HG03097 (cell line): ENCODE results near the gene TERT.

ENCODE experiments used
- ATAC-seq: cut with Tn5 transposase; IDR thresholded peaks from one replicate; pipeline ENCODE4 v1.9.1; 2021; ENCODE audit not compliant: unreplicated experiment, low FRiP score

TERT gene

DNA sequence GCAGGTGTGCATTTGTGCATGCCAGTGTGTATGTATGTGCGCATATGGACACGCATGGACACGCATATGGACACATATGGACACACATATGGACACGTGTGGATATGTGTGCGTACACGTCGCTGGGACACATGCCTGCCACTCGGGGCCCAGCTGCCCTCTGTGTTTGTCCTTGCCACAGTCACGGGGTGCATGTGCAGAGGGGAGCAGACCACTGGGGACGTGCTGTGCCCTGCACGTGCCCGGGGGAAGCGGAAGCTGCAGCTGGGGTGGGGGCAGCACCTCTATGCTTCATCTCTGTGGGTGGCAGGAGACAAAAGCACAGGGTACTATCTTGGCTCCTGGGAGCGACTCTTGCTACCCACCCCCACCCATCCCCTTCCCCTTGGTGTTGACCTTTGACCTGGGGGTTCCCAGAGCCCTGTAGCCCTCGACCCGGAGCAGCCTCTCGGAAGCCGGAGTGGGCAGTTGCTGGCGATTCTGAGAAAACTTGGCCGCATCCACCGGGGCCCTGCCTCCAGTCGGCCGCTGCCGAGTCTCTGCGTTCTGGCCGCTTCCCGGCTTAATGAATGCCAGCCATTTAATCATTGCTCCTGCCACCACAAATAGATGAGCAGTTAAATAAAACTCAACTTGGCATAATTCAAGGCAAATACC lies 72.1 kb downstream of the TERT start:
- ATAC-seq = no peak

DNA sequence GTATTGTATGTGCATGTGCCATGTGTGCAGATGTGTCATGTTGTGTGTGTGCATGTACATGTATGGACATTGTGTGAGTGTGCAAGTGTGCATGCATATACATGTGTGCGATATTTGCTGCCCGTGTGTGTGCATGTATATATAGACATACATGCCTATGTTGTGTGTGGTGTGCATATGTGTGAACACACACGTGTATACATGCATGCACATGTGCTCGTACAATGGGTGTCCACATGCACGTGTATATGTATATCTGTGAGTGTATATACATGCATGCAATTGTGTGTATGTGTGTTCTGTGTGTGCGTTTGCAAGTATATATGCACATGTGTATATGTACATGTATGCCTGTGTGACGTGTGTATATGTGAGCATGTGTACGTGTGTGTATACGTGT lies 72.7 kb downstream of the TERT start:
- no peak for ATAC-seq

DNA sequence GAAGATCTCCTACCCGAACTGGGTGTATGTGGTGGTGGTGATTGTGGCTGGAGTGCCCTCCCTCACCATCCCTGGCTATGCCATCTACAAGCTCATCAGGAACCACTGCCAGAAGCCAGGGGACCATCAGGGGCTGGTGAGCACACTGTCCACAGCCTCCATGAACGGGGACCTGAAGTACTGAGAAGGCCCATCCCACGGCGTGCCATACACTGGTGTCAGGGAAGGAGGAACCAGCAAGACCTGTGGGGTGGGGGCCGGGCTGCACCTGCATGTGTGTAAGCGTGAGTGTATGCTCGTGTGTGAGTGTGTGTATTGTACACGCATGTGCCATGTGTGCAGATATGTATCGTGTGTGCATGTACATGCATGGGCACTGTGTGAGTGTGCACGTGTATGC lies 73.1 kb downstream of the TERT start:
- ATAC-seq = no peak

DNA sequence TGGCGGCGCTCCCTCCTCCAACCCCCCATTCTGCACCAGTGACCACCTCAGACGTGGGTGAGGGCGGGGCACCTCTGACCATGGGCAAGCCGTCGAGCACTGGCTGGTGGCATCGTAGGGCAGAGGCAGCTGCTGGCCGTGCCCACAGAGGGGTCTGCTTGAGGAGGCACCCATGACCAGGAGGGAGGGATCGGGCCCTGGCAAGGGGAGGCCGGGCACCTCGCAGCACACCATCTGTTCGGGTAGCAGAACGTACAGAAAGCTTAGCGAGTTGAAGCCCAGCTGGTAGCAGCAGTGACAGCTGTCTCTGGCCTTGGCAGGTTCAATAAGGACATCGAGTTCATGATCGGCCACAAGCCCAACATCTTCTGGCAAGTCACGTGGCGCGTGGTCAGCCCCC lies 74.0 kb downstream of the TERT start:
- no peak for ATAC-seq

DNA sequence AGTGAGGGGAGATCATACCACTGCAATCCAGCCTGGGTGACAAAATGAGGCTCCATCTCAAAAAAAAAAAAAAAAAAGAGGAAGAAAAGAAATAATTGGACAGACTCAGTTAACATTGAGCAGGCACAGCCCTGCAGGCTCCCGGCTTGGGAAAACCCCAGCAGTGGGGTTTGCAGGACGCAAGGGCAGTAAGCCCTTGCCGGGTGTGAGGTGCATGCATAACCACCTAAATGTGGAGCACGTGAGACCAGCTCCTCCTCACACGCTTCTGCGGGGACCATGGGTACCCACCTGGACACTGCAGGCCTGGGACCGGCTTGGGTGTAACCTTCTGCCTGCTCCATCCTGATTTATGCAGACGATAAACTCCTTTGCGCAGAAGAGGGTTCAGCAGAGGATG lies 74.5 kb downstream of the TERT start:
- ATAC-seq = no peak

DNA sequence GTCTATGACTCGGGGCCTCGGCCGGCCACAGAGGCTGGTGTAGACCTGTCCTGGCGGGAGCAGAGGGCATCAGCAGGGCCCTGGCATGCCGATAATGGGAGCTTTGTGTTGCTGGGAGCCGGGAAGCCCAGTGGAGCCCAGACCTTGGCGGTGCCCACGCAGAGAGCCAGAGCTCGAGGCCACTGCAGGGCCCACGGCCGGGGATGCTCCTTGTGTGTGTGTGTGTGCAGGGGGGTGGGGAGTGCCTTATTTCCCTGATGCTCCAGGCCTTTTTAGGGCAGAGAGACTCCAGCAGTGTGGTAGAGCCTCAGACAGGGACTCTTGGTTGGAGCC lies 75.1 kb downstream of the TERT start:
- no peak for ATAC-seq

DNA sequence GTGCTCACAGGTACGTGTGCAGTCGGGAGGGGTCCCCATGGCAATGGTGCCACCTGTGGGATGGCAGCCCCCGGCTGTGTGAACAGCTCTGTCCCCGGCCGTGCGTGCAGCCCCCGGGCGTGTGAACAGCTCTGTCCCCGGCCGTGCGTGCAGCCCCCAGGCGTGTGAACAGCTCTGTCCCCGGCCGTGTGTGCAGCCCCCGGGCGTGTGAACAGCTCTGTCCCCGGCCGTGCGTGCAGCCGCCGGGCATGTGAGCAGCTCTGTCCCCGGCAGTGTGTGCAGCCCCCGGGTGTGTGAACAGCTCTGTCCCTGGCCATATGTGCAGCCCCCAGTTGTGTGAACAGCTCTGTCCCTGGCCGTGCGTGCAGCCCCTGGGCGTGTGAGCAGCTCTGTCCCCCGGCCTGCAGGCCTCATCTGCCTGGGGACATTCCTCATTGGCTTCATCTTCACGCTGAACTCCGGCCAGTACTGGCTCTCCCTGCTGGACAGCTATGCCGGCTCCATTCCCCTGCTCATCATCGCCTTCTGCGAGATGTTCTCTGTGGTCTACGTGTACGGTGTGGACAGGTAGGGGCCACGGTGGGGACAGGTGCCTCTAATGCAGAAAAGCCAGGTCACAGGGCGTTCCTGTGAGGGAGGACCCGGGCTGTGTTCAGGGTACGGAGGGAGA lies 75.6 kb downstream of the TERT start:
- ATAC-seq = no peak

DNA sequence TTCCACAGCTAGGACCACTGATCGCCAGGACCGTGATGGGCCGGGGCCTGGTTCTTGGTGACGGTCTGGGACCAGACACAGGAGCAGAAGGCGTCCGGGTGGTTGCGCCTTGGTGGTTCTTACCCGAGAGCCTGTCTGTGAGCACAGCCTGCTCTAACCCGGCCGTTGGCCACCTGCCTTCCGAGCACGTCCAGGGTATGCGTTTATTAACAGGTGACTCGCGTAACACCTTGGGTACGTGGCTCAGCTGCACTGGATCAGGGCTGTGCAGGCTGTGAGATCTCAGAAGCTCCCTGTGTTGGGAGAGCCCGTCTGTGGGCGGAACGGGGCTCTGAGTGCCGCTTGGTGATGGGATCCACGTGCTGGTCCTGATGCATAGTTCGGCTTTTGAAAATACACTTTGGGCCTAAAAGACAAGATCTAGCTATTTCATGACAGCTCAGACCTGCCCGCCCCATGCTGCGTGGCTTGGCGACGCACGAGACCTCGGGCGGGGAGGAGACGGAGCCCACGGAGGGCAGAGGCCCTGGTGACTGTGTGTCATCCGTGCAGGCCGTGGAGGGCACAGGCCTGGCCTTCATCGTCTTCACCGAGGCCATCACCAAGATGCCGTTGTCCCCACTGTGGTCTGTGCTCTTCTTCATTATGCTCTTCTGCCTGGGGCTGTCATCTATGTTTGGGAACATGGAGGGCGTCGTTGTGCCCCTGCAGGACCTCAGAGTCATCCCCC lies 76.4 kb downstream of the TERT start:
- no peak for ATAC-seq

DNA sequence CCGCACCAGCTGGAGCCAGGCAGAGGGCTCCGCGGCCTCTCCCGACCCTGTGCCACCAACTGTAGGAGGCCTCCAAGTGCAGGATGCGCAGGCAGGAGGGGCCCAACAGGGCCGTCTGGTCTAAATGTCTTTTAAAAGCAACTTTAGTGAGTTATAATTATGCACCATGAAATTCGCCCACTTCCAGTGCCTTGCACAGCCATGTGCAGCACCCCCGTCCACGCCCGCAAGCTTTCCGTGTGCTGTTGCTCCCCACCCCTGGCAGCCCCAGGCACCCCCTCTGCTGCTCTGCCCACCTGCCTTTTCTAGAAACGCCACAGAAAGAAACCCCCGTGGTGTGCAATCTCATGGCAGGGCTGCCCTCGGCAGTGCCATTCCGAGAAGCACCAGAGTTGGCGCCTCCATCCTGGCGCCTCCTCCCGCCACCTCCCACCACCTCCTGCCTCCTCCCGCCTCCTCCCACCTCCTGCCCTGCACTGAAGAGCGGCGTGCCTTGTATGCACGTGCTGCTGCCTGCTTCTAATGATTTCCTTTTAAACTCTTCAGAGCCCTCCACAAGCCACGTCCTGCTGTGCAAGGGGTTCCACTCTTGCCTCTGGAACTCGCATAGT lies 77.2 kb downstream of the TERT start:
- no peak for ATAC-seq

DNA sequence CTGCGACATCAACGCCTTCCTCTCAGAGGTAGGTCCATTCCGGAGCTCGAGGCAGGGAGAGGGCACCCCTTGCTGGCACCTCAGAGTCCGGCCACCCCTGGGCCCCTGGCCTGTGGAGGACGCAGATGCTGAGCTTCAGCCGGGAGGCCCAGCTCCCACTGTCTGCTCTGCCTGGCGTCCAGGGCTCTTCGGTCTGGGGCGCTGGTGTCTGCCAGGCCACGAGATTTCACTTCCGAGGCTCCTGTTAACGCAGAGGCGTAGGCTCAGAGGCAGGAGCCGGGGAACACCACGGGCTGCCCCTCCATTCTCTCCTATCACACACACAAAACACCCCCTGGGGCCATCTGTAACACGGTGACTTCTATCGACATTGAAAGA lies 78.0 kb downstream of the TERT start:
- ATAC-seq = no peak

DNA sequence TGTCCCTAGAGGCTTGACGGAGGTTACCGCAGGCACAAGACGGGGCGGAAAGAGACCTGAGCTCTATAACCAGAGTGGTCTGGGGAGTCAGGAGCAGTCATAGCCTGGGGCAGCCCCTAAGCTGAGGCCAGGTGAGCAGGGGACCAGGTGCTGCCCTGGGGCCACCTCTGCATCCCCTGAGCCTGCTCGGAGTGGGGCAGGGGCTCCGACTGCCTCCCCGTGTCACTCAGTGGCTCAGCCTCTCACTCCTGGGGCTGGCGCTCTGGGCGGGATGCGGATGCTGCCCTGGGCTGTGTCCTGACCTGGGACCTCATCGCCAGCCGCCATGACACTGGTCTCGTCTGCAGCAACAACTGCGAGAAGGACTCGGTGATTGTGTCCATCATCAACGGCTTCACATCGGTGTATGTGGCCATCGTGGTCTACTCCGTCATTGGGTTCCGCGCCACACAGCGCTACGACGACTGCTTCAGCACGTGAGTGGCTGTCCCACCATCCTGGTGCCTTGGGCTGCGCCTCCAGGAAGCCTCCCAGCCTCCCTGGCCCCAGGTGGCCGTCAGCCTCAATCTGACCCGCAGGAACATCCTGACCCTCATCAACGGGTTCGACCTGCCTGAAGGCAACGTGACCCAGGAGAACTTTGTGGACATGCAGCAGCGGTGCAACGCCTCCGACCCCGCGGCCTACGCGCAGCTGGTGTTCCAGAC lies 78.5 kb downstream of the TERT start:
- ATAC-seq = no peak

DNA sequence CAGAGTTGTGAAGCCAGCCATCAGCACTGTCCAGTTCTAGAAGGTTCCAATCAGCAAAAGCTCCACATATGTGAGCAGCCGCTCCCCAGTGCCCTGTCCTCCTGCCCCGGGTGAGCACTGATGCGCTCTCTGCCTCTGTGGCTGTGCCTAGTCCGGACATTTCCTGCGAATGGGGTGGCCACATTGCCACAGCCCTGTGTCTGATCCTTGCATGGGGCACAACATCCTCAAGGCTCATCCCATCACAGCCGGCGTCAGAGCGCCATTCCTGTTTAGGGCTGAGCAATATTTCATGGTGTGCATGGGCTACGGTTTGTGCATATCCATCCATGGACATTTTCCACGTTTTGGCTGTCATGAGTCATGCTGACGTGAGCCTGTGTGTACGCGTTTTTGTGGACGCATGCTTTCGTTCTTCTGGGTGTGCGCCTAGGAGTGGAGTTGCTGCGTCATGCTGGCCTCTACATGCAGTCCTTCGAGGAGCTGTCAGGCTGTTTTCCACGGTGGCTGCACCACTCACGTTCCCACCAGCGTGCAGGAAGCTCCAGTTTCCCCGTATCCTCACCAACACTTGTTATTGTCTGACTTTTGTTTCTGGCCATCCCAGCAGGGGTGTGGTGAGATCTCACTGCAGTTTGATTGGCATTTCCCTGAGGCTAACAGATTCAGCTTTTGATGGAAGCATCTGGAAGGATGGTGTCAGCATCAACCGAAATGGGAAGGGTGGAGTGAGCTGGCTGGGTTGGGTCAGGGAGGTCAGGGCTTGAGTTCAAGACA lies 79.4 kb downstream of the TERT start:
- no peak for ATAC-seq

DNA sequence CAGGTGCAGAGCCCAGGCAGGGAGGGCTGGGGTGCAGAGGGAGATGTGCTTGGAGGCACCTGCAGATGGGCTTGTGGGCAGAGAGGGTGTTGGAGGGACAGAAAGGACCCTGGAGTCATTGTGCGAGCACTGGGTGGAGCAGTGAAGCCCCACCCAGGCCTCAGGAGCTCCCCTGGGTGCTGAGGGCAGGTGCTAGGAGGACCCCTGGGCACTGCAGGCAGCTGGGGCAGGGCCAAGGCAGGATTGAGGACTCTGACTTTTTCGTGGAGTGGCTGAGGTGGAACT lies 80.0 kb downstream of the TERT start:
- no peak for ATAC-seq

DNA sequence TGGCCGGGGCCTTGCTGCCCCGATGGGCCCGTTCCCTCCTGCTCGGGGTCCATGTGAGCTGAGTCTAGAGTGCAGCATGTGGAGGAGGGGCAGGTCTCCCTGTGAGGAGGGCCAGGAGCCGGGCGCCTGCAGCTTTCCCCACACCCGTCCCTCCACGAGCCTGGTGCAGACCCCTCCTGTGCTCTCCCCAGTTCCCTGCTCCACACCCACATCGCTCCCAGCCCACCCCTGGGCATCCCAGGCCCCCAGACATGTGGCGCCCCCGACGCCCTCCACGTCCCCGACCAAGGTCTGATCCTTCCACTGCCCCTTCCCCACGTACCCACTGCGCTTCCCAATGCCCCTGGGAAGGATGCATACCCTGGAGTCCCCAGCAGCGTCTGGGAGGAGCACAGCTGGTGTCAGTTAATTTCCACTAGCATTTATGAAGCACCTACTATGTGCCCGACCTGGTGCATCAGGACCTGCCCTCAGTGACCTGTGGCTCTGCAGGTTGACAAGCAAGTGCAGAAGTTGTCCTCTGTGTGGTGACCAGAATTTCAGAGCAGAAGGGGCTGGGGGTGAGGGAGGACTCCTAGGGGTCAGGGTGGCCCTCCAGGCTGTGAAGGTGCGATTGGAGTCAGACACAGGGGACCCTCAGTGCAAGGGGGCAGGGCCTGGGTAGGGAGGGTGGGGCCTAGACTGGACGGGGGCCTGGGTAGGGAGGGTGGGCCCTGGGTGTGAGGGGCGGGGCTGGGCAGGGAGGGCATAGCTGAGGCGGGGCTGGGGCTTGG lies 80.5 kb downstream of the TERT start:
- ATAC-seq = no peak

DNA sequence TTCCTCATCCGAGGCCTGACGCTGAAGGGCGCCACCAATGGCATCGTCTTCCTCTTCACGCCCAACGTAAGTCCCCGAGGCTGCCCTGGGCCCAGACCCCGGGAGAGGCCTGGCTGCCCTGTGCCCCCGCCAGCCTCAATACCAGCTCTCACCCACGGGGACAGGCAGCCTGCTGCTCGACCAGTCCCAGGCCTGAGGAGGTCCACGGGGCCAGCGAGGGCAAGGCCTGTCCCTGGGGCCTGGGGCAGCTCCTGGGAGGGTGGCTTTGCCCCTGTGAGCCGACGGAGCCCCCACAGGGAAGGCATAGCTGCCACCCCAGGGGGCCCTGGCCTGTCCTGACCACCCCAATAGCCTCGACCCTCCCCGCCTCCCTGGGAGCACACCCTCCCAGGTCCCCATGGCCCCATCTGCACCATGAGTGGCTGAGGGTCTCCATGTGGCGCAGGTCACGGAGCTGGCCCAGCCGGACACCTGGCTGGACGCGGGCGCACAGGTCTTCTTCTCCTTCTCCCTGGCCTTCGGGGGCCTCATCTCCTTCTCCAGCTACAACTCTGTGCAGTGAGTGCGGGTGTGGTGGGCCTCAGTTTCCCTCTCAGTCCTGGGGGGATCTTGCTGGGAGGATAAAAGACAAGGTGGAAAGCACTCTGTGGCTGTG lies 81.2 kb downstream of the TERT start:
- no peak for ATAC-seq

DNA sequence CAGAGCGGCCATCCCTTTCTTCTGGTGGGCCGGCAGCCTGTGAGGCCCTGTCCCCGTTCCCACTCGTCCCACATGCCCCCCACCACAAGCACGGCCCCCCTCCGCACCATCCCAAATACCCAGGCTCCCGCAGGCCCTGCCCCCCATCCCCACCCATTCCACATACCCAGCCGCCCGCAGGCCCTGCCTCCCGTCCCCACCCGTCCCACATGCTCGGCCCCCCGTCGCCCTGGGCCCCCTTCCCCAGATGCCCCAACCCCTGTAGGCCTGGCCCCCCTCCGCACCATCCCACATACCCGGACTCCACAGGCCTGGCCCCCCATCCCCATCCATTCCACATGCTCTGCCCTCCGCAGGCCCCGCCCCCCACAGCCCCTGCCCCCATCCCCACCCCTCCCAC lies 82.0 kb downstream of the TERT start:
- ATAC-seq = no peak

DNA sequence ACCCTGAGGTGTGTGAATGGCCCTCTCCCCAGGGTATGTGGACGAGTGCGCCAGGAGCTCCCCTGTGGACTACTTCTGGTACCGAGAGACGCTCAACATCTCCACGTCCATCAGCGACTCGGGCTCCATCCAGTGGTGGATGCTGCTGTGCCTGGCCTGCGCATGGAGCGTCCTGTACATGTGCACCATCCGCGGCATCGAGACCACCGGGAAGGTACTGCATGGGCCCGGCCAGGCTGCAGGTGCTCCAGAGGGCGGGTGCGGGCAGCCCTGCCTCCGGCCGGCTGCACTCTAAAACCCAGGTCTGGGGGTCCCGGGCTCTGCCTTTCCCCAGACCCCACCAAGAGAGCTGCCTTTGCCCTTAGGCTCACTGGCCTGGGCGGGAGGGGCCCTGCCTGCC lies 82.6 kb downstream of the TERT start:
- ATAC-seq = no peak

DNA sequence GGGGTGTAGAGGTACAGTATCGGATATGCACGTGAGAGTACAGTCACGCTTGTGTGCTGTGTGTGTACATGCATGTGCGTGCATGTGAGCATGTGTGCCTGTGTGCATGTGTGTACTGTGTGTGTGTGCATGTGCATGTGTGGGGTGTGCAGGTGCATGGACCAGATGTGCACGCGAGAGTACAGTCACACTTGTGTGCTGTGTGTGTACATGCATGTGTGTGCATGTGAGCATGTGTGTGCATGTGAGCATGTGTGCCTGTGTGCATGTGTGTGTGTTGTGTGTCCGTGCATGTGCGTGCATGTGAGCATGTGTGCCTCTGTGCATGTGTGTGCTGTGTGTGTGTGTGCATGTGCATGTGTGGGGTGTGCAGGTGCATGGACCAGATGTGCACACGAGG lies 83.2 kb downstream of the TERT start:
- no peak for ATAC-seq

DNA sequence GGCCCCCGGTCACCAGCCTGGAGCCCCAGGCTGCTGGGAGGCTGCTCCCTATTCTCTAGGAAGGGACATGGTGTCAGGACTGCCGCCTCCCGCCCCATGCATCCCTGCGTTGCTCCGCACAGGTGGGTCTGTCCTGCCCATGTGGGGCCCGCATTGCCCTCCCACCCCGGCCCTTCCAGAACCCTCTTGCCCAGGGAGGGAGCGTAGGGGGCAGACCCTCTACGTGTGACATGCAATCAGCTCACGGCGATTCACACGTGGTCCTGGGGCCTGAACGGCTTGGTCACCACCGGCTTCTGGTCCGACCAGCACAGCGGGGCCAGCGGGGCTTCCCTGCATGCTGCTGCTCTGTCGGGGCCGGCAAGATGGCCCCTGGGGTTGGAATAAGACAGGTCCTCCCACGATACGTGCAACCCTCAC lies 84.0 kb downstream of the TERT start:
- ATAC-seq = no peak
